HEK293 (cell line): ENCODE data around the gene S100PBP.

Source experiments
- ATF2 ChIP-seq: fragments of 450-650 bp; formaldehyde crosslinking; IDR thresholded peaks from 2 replicates; pipeline ENCODE4 v1.5.1; 2016; ENCODE audit warnings: missing biosample characterization, missing genetic modification characterization, low read depth
- HOXA7 ChIP-seq: sonication (generic); formaldehyde crosslinking; IDR thresholded peaks from 2 replicates; pipeline ENCODE4 v1.8.1; 2022; ENCODE audit warnings: missing genetic modification reagents, borderline replicate concordance
- KLF10 ChIP-seq: fragments of 450-650 bp; IDR thresholded peaks from 2 replicates; pipeline ENCODE4 v1.5.1; 2018; ENCODE audit warnings: missing biosample characterization, mild to moderate bottlenecking, missing genetic modification characterization
- KLF17 ChIP-seq: fragments of 450-650 bp; formaldehyde crosslinking; IDR thresholded peaks from 2 replicates; pipeline ENCODE4 v1.5.1; 2016; ENCODE audit warnings: missing biosample characterization, missing genetic modification characterization
- KLF8 ChIP-seq: fragments of 450-650 bp; formaldehyde crosslinking; IDR thresholded peaks from 2 replicates; pipeline ENCODE4 v1.5.1; 2016; ENCODE audit warnings: missing biosample characterization, missing genetic modification characterization
- PRDM1 ChIP-seq: fragments of 450-650 bp; formaldehyde crosslinking; IDR thresholded peaks from 2 replicates; pipeline ENCODE4; 2016; ENCODE audit warnings: missing biosample characterization, missing genetic modification characterization
- SP2 ChIP-seq: fragments of 450-650 bp; formaldehyde crosslinking; IDR thresholded peaks from 2 replicates; pipeline ENCODE4 v1.5.1; 2016; ENCODE audit warnings: missing biosample characterization, missing genetic modification characterization
- SP7 ChIP-seq: fragments of 450-650 bp; formaldehyde crosslinking; IDR thresholded peaks from 2 replicates; pipeline ENCODE4 v1.5.1; 2016; ENCODE audit warnings: missing biosample characterization, missing genetic modification characterization
- TRIM28 ChIP-seq: IDR thresholded peaks from 2 replicates; pipeline ENCODE4 v1.6.1; 2011; ENCODE audit warnings: low read length, control low read depth, borderline replicate concordance
- ZBTB26 ChIP-seq: fragments of 450-650 bp; formaldehyde crosslinking; optimal IDR thresholded peaks from 2 replicates; pipeline ENCODE3; 2016; ENCODE audit warnings: missing biosample characterization, mild to moderate bottlenecking, missing genetic modification characterization
- ZBTB7A ChIP-seq: fragments of 450-650 bp; formaldehyde crosslinking; IDR thresholded peaks from 2 replicates; pipeline ENCODE4 v1.5.1; 2016; ENCODE audit warnings: low read depth, missing biosample characterization, missing genetic modification characterization
- ZEB2 ChIP-seq: fragments of 450-650 bp; formaldehyde crosslinking; IDR thresholded peaks from 2 replicates; pipeline ENCODE4 v1.5.1; 2016; ENCODE audit warnings: missing biosample characterization, missing genetic modification characterization
- ZFHX2 ChIP-seq: fragments of 450-650 bp; formaldehyde crosslinking; conservative IDR thresholded peaks from 2 replicates; pipeline ENCODE4 v1.5.1; 2016; ENCODE audit warnings: missing biosample characterization, missing genetic modification characterization
- ZNF114 ChIP-seq: fragments of 450-650 bp; formaldehyde crosslinking; IDR thresholded peaks from 2 replicates; pipeline ENCODE4 v1.5.0; 2017; ENCODE audit warnings: missing biosample characterization, missing genetic modification characterization
- ZNF140 ChIP-seq: fragments of 450-650 bp; formaldehyde crosslinking; IDR thresholded peaks from 2 replicates; pipeline ENCODE4 v1.5.1; 2016; ENCODE audit warnings: missing biosample characterization, missing genetic modification characterization
- ZNF174 ChIP-seq: fragments of 450-650 bp; formaldehyde crosslinking; IDR thresholded peaks from 2 replicates; pipeline ENCODE4 v1.5.0; 2017; ENCODE audit warnings: missing biosample characterization, mild to moderate bottlenecking, missing genetic modification characterization
- ZNF19 ChIP-seq: fragments of 450-650 bp; formaldehyde crosslinking; IDR thresholded peaks from 2 replicates; pipeline ENCODE4; 2016; ENCODE audit warnings: missing biosample characterization, missing genetic modification characterization, low read depth
- ZNF324 ChIP-seq: fragments of 450-650 bp; formaldehyde crosslinking; IDR thresholded peaks from 2 replicates; pipeline ENCODE4 v1.5.1; 2016; ENCODE audit warnings: missing biosample characterization, missing genetic modification characterization
- ZNF350 ChIP-seq: fragments of 450-650 bp; formaldehyde crosslinking; IDR thresholded peaks from 2 replicates; pipeline ENCODE4 v1.5.0; 2017; ENCODE audit warnings: missing biosample characterization, mild to moderate bottlenecking, missing genetic modification characterization
- ZNF394 ChIP-seq: fragments of 450-650 bp; formaldehyde crosslinking; IDR thresholded peaks from 2 replicates; pipeline ENCODE4 v1.5.1; 2016; ENCODE audit warnings: missing biosample characterization, missing genetic modification characterization, mild to moderate bottlenecking, moderate library complexity, borderline replicate concordance
- ZNF404 ChIP-seq: fragments of 450-650 bp; formaldehyde crosslinking; IDR thresholded peaks from 2 replicates; pipeline ENCODE4 v1.5.1; 2017; ENCODE audit warnings: missing biosample characterization, missing genetic modification characterization
- ZNF416 ChIP-seq: fragments of 450-650 bp; formaldehyde crosslinking; IDR thresholded peaks from 2 replicates; pipeline ENCODE4 v1.5.1; 2016; ENCODE audit warnings: missing biosample characterization, missing genetic modification characterization
- ZNF48 ChIP-seq: fragments of 450-650 bp; formaldehyde crosslinking; IDR thresholded peaks from 2 replicates; pipeline ENCODE4 v1.5.1; 2016; ENCODE audit warnings: missing biosample characterization, missing genetic modification characterization
- ZNF548 ChIP-seq: fragments of 450-650 bp; formaldehyde crosslinking; IDR thresholded peaks from 2 replicates; pipeline ENCODE4 v1.5.1; 2016; ENCODE audit warnings: missing biosample characterization, missing genetic modification characterization
- ZNF561 ChIP-seq: fragments of 450-650 bp; IDR thresholded peaks from 2 replicates; pipeline ENCODE4 v1.5.1; 2018; ENCODE audit warnings: missing biosample characterization, missing genetic modification characterization, borderline replicate concordance
- ZNF600 ChIP-seq: fragments of 450-650 bp; formaldehyde crosslinking; IDR thresholded peaks from 2 replicates; pipeline ENCODE4 v1.5.1; 2016; ENCODE audit warnings: missing biosample characterization, missing genetic modification characterization
- ZNF626 ChIP-seq: fragments of 450-650 bp; sonication (Bioruptor Pico); formaldehyde crosslinking; IDR thresholded peaks from 2 replicates; pipeline ENCODE4 v1.5.1; 2018; ENCODE audit warnings: missing biosample characterization, missing genetic modification characterization, inconsistent platforms
- ZNF629 ChIP-seq: fragments of 450-650 bp; formaldehyde crosslinking; IDR thresholded peaks from 2 replicates; pipeline ENCODE4 v1.5.1; 2017; ENCODE audit warnings: missing biosample characterization, missing genetic modification characterization
- ZNF707 ChIP-seq: fragments of 450-650 bp; formaldehyde crosslinking; IDR thresholded peaks from 2 replicates; pipeline ENCODE4 v1.5.1; 2016; ENCODE audit warnings: missing biosample characterization, missing genetic modification characterization
- ZNF747 ChIP-seq: fragments of 450-650 bp; formaldehyde crosslinking; IDR thresholded peaks from 2 replicates; pipeline ENCODE4 v1.5.1; 2016; ENCODE audit warnings: missing biosample characterization, missing genetic modification characterization
- ZNF791 ChIP-seq: fragments of 450-650 bp; formaldehyde crosslinking; IDR thresholded peaks from 2 replicates; pipeline ENCODE4 v1.5.1; 2016; ENCODE audit warnings: missing biosample characterization, missing genetic modification characterization
- ZNF837 ChIP-seq: fragments of 450-650 bp; formaldehyde crosslinking; IDR thresholded peaks from 2 replicates; pipeline ENCODE4 v1.5.1; 2016; ENCODE audit warnings: missing biosample characterization, missing genetic modification characterization
- ZXDB ChIP-seq: fragments of 450-650 bp; formaldehyde crosslinking; IDR thresholded peaks from 2 replicates; pipeline ENCODE4 v1.5.1; 2016; ENCODE audit warnings: missing biosample characterization, missing genetic modification characterization
- TF ChIP-seq, protein P1 (sequence below): fragments of 450-650 bp; formaldehyde crosslinking; IDR thresholded peaks from 2 replicates; pipeline ENCODE4 v1.5.1; 2017; ENCODE audit warnings: missing biosample characterization, missing genetic modification characterization
- TF ChIP-seq, protein P2 (sequence below): fragments of 450-650 bp; formaldehyde crosslinking; IDR thresholded peaks from 2 replicates; pipeline ENCODE4 v1.5.1; 2017; ENCODE audit warnings: missing biosample characterization, mild to moderate bottlenecking, missing genetic modification characterization, moderate library complexity

S100PBP gene

GRCh38 chr1:32900956-32901822, 83.7 kb downstream of the S100PBP start, which contains the start of gene TMEM54 (continued):
- TF ChIP-seq ZNF404 (tag by site-specific recombination) (no peak), ZNF600 (tag by site-specific recombination) (no peak), ZXDB (no peak), PRDM1 (tag by site-specific recombination) (no peak), ZFHX2 (tag by site-specific recombination) (peak; percentile 52), ZNF114 (tag by site-specific recombination) (no peak), ZNF174 (tag by site-specific recombination) (no peak), ZBTB26 (tag by site-specific recombination) (peak; percentile 63), ZNF791 (no peak), ATF2 (tag by site-specific recombination) (no peak), ZNF747 (no peak), ZNF416 (tag by site-specific recombination) (no peak), ZNF48 (tag by site-specific recombination) (no peak), ZNF350 (tag by site-specific recombination) (no peak), ZNF626 (tag by site-specific recombination) (no peak), KLF10 (no peak), ZNF324 (tag by site-specific recombination) (no peak), ZNF548 (tag by site-specific recombination) (no peak), ZNF561 (tag by site-specific recombination) (peak; percentile 29; the same call in 1 of the 2 replicates), KLF8 (tag by site-specific recombination) (no peak), ZEB2 (tag by site-specific recombination) (no peak), SP7 (tag by site-specific recombination) (0 out of 2 replicates have a peak, but pooled peaks have one; percentile 10), KLF17 (tag by site-specific recombination) (0 out of 2 replicates have a peak, but pooled peaks have one; percentile 19), SP2 (tag by site-specific recombination) (no peak), ZNF140 (tag by site-specific recombination) (no peak), ZBTB7A (tag by site-specific recombination) (no peak), ZNF629 (tag by site-specific recombination) (no peak), TRIM28 (no peak), ZNF837 (tag by site-specific recombination) (no peak), ZNF707 (tag by site-specific recombination) (no peak), ZNF394 (tag by site-specific recombination) (no peak), HOXA7 (no peak), ZNF19 (tag by site-specific recombination) (no peak)
- TF ChIP-seq, protein P1, sequence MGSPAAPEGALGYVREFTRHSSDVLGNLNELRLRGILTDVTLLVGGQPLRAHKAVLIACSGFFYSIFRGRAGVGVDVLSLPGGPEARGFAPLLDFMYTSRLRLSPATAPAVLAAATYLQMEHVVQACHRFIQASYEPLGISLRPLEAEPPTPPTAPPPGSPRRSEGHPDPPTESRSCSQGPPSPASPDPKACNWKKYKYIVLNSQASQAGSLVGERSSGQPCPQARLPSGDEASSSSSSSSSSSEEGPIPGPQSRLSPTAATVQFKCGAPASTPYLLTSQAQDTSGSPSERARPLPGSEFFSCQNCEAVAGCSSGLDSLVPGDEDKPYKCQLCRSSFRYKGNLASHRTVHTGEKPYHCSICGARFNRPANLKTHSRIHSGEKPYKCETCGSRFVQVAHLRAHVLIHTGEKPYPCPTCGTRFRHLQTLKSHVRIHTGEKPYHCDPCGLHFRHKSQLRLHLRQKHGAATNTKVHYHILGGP (tag by site-specific recombination) = no peak
- TF ChIP-seq, protein P2, sequence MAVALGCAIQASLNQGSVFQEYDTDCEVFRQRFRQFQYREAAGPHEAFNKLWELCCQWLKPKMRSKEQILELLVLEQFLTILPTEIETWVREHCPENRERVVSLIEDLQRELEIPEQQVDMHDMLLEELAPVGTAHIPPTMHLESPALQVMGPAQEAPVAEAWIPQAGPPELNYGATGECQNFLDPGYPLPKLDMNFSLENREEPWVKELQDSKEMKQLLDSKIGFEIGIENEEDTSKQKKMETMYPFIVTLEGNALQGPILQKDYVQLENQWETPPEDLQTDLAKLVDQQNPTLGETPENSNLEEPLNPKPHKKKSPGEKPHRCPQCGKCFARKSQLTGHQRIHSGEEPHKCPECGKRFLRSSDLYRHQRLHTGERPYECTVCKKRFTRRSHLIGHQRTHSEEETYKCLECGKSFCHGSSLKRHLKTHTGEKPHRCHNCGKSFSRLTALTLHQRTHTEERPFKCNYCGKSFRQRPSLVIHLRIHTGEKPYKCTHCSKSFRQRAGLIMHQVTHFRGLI = no peak
